NCI-H1105 treated with DMSO at 0.1 percent for 48 hours (cell line): Measurements from ENCODE around the gene OGFOD3.

Experiments
- DNase-seq: peaks from one replicate; lab custom pipeline; 2025; lab: John Stamatoyannopoulos, UW

The OGFOD3 gene

GRCh38 chr17:82405051-82405450 is 13.3 kb downstream of the OGFOD3 start:
- no peak for DNase-seq

GRCh38 chr17:82403662-82404660 is 14.4 kb downstream of the OGFOD3 start:
- no peak for DNase-seq

DNA sequence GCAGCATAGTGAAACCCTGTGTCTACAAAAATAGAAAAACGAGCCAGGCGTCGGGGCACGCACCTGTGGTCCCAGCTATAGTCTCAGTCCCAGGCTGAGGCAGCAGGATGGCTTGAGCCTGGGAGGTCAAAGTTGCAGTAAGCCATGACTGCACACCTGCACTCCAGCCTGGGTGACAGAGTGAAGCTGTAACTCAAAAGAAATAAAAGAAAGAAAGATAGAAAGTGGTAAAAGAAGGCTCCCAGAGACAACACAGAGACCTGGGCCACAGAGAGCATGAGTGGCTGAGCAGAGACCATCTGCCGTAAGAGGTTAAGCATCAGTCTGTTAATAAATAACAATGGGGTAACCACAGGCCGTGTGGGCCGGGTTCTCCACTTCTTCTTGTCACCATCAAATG is 15.5 kb downstream of the OGFOD3 start:
- DNase-seq: no peak

- no peak for DNase-seq
Measured at GRCh38 chr17:82400830-82401229, 17.6 kb downstream of the OGFOD3 start.

- no peak for DNase-seq
Measured at GRCh38 chr17:82400206-82400605, 18.2 kb downstream of the OGFOD3 start.

DNA sequence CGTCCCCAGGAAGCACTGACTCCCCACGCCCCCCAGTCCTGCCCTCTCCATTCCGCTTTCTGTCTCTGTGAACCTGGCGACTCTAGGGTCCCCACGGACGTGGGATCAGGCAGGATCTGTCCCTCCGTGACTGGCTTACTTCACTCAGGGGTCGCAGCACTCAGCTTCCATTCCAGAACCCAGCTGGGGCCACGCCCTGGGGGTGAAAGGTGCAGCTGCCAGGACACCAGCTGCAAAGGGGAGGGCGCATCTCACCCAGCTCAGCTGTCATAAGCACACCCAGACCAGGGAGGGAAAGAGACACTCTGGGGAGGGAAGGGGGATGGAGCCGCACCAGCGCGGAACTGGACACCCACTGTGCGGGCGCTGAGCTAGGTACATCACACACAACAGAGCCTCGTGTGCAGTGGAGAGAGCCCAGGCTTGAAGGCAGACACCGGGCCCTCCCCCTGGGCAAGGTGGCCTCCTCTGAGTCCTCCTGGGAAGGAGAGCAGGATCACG is 18.7 kb downstream of the OGFOD3 start:
- no peak for DNase-seq

- DNase-seq: no peak
Measured at GRCh38 chr17:82399041-82399441, 19.3 kb downstream of the OGFOD3 start.

GRCh38 chr17:82397449-82398335 is 20.7 kb downstream of the OGFOD3 start:
- DNase-seq: no peak

DNA sequence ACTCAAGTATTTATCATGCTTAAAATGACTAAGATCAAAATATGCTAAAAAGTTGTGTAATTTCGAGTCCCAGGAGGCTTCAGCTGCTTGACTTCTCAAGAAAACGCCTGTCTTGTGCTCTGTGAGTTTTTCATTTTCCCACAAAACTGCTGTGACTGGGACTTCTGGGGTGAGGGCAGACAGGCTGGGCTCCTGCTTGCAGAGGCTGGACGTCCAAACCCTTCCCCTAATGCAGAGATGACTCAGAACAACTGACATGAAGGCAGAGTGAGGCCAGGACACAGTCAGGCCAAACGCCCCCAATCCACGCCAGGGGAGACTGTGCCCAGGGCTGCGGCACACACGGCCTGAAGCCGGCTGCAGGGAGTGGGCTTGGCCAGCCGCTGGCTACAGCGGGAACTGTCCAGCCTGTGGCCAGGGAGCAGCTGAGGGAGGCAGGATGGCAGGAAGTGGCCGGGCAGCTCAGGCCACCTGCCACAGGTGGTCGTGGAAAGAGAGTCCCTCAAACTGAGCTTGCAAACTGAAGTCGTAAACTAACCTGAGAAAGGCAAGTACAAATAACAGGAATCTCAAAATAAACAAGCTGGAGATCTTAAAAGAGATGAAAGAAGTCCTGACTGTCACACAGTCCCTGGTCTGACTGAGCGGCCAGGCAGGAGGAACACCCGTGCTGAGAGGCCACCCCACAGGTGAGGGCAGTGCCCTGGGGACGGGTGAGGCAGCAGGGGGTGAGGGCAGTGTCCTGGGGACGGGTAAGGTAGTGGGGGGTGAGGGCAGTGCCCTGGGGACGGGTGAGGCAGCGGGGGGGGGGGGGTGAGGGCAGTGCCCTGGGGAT is 21.6 kb downstream of the OGFOD3 start:
- no peak for DNase-seq

DNA sequence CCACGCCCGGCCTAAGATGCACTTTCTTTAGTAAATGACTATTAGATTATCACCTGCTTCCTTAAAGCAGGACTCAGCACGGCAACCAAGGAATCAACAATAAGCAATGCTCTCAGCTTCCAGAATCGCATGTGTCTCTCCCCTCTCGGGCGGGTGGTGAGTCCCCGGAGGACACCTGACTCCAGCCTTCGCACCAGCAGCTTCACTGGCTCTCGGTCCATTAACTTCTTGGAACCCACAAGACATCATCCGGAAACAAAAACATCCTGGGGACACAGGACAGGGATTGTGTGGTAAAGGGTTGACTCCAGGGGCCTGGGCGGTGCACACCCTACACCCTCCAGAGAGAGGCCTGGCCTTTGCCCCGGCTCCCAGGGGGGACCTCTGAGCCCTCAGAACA is 24.1 kb downstream of the OGFOD3 start:
- no peak for DNase-seq

- DNase-seq: no peak
Measured at GRCh38 chr17:82392941-82393340, 25.4 kb downstream of the OGFOD3 start.

DNA sequence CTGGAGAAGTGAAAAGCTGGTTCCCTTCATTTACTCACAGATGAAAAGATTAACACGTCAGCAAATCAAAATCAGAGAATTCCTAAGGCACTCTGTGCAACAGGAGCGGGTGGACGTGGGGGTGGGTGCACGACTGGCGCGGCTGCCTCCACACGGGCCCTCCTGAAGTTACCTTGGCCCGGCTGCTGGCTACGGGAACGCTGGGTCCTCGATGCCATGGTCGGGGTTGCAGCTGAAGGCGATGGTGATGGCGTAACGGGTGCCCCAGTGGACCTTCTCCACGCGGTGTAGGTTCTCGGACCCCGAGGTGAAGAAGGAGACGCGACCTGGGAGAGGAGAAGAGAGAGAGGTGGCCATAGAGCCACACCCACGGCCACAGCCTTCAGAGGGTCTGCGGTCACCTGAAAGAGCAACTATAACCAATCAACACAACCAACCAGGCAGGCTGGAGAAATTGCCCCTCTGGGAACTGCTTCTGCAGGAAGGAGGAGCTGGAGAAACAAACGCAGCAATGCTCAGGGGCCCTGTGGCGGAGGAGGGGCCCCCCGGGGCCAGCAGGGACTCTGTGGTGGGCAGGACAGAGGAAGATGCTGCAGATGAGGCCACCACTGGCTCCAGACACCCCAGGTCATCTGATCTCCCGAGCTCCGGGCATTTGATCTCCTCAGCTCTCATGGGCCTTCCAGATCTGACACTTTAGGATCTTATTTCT is 26.0 kb downstream of the OGFOD3 start:
- no peak for DNase-seq

GRCh38 chr17:82391496-82392066 is 26.8 kb downstream of the OGFOD3 start:
- DNase-seq: no peak

DNA sequence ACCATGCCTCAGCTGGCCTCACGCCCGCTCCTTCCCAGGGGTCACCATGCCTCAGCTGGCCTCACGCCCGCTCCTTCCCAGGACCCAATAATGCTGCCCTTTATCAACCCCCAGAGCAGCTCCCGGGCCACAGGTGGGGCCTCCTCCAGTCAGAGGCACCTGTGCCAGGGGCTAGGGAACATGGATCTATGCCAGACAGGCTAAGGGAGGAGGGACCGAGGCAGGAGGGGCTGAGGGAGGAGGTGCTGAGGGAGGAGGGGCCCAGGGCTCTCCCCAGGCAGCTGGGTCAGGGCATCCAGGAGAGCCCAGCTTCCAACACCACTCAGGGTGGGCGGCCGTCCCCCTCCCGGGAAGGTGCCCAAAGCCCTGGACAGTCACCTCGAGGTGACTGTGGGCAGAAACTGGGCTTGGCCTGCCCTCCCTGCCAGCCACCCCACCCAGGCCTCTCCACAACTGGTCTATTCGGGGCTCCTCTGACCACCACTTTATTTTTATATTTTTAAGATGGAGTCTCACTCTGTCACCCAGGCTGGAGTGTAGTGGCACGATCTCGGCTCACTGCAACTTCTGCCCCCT is 27.4 kb downstream of the OGFOD3 start:
- no peak for DNase-seq

DNA sequence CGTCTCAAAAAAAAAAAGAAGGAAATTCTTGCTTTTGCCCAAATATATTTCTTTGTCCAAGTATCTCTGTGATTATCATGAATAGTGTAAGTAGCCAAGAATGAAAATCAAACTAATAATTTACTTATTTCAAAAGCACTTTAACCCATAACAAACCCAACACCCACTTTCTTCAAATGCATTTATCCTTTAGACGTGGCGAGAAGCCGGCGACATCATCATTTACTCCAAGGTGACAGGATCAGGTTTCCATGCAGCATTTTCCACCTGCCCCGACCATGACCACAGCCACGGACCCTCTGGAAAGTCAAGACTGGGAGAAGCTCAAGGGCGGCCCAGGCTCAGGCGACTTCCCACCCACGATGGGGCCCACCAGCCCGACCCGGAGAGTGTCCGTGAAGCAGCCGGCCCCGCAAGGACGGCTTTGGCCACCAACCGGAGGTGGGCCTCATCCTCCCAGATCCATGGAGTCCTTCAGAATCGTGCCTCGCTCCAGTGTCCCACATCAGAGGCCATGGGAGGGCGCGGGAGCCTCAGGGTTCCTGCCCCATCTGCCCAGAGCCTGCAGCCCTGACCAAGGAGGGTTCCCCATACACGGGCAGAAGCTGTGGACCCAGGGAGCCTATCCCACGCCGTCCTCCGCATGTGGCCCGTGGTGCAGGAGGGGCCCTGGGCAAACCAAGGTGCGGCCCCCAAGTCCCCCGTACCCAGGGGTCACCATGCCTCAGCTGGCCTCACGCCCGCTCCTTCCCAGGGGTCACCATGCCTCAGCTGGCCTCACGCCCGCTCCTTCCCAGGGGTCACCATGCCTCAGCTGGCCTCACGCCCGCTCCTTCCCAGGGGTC is 28.1 kb downstream of the OGFOD3 start:
- DNase-seq: no peak

DNA sequence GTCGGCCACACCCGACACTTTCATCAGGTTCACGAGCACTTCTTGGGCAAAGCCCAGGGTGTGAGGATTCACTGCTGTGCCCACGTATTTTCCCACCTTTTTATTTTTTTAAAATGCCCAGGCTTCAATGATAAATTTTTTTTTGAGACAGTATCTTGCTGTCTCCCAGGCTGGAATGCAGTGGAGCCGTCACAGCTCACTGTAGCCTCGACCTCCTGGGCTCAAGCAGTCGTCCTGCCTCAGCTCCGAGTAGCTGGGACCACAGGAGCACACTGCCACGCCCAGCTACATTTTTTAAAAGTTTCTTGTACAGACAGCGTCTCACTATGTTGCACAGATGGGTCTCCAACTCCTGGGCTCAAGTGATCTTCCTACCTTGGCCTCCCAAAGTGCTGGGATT is 29.0 kb downstream of the OGFOD3 start:
- DNase-seq: no peak

DNA sequence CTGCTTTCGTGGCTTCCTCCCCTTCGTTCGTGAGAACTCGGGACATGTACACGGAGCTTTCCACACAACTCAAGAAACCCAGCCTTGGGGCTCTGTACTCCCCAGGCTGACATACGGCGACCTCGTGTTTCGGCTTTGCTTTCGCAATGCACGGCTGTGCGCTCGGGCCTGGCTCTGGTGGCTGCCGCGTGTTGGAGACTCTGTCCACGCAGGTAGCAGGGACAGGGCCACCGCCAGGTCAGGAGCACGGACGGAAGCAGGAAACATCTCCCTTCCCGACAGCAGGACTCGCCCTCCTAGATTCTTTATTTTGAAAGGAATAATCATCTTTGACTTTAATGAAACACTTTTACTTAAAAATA is 29.5 kb downstream of the OGFOD3 start:
- no peak for DNase-seq

- DNase-seq: no peak
Measured at GRCh38 chr17:82388223-82388921, 30.0 kb downstream of the OGFOD3 start.

DNA sequence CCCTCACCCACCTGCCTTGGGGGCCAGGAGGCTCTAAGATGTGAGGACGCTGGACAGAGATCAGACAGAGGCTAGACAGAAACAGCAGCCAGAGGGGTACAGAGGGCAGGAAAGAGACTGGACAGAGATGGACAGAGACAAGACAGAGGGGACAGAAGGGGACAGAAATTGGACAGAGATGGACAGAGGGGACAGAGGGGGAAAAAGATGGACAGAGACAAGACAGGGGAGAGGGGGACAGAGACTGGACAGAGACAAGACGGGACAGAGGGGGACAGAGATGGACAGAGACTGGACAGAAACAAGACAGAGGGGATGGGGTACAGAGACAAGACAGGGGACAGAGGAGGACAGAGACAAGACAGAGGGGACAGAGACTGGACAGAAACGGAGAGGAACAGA is 30.7 kb downstream of the OGFOD3 start:
- no peak for DNase-seq
